GM12878 (cell line): ENCODE results near the gene DYSF. TPM values are rescaled to one million over a fixed set of nuclear protein-coding genes. Genes with fewer than 3 reads are reported as not detected.

Experiments
- ATAC-seq: fragments of 200-7000 bp; cut with Tn5 transposase; 3 replicates; pipeline ENCODE4 v1.9.1; 2020; ENCODE audit warnings: mild to moderate bottlenecking, moderate library complexity
- BruUV-seq: library from RNA; stranded (reverse); fragments of 400-500 nt; replicated peaks from 2 replicates; lab custom pipeline; 2021; lab: Mats Ljungman, UMichigan
- CTCF ChIA-PET: fragments of 300-600 bp; sonication (Branson Sonifier 250); formaldehyde crosslinking; extraction: SDS; loops from one replicate; lab custom pipeline; 2021; ENCODE audit warnings: inconsistent platforms; lab: Yijun Ruan, JAX
- POLR2A ChIA-PET: fragments of 350-600 bp; formaldehyde crosslinking; extraction: SDS; loops from one replicate; lab custom pipeline; 2021; ENCODE audit warnings: inconsistent platforms; lab: Charles Lee
- RAD21 ChIA-PET: fragments of 300-600 bp; sonication (Branson Sonifier 250); formaldehyde crosslinking; loops from one replicate; lab custom pipeline; 2023; ENCODE audit warnings: antibody characterized with exemption; ENCODE audit not compliant: unreplicated experiment; lab: Charles Lee
- SMC1A ChIA-PET: fragments of 300-600 bp; sonication (Branson Sonifier 250); formaldehyde crosslinking; loops from one replicate; lab custom pipeline; 2023; ENCODE audit not compliant: unreplicated experiment, uncharacterized antibody; lab: Charles Lee
- DNase-seq: peaks from one replicate; pipeline ENCODE4 v3.0.0-alpha.2; 2011; ENCODE audit warnings: low read depth, low spot score
- FAIRE-seq: peaks from 3 replicates; lab custom pipeline; 2011; peaks lifted over from hg19 to GRCh38; lab: Jason Lieb, UNC
- H2AFZ ChIP-seq: 2 replicates; pipeline ENCODE4 v1.6.0; 2011; ENCODE audit warnings: low read depth, low read length, control low read depth; ENCODE audit not compliant: control insufficient read depth
- H3K27ac ChIP-seq: 2 replicates; pipeline ENCODE4 v1.5.1; 2011; ENCODE audit warnings: control low read depth; ENCODE audit not compliant: control insufficient read depth, insufficient read depth
- H3K27me3 ChIP-seq, 2 experiments: replicated peaks in 1 of 2; 2 replicates each; pipeline versions ENCODE4 v1.6.0 to v1.6.1; 2011; ENCODE audit warnings: low read length in 1 of 2; ENCODE audit not compliant: control insufficient read depth in 2 of 2, insufficient read depth in 2 of 2
- H3K36me3 ChIP-seq, 2 experiments: 2 replicates each; pipeline ENCODE4 v1.5.1; 2011; ENCODE audit warnings: low read length in 1 of 2; ENCODE audit not compliant: control insufficient read depth in 2 of 2, insufficient read depth in 2 of 2
- H3K4me1 ChIP-seq: 2 replicates; pipeline ENCODE4 v1.6.1; 2011; ENCODE audit warnings: mild to moderate bottlenecking, low read length, moderate library complexity, mixed read lengths; ENCODE audit not compliant: control insufficient read depth, insufficient read depth
- H3K4me2 ChIP-seq: 2 replicates; pipeline ENCODE4 v1.6.0; 2011; ENCODE audit warnings: control low read depth; ENCODE audit not compliant: control insufficient read depth, insufficient read depth
- H3K4me3 ChIP-seq: fragments of 200-600 bp; sonication (generic); 2 replicates; pipeline ENCODE4 v1.5.1; 2016
- H3K79me2 ChIP-seq: 2 replicates; pipeline ENCODE4 v1.6.0; 2011; ENCODE audit warnings: low read length; ENCODE audit not compliant: control insufficient read depth, insufficient read depth
- H3K9ac ChIP-seq: 2 replicates; pipeline ENCODE4 v1.8.0; 2011; ENCODE audit warnings: low read length, control low read depth, mixed read lengths; ENCODE audit not compliant: control insufficient read depth, insufficient read depth
- H3K9me3 ChIP-seq: replicated peaks from 3 replicates; pipeline ENCODE4 v1.5.1; 2011; ENCODE audit warnings: mild to moderate bottlenecking, low read length; ENCODE audit not compliant: control insufficient read depth, insufficient read depth
- H4K20me1 ChIP-seq: 2 replicates; pipeline ENCODE4 v1.6.0; 2011; ENCODE audit not compliant: control insufficient read depth, insufficient read depth
- BCLAF1 ChIP-seq: fragments of 450-650 bp; IDR thresholded peaks from 2 replicates; pipeline ENCODE4 v1.6.1; 2017; ENCODE audit warnings: antibody characterized with exemption, mild to moderate bottlenecking, moderate library complexity
- E2F4 ChIP-seq: IDR thresholded peaks from 2 replicates; pipeline ENCODE4 v1.6.1; 2012; ENCODE audit warnings: low read depth, low read length, improper control_type of control experiment
- FOXK2 ChIP-seq: fragments of 450-650 bp; IDR thresholded peaks from 2 replicates; pipeline ENCODE4 v1.6.1; 2017; ENCODE audit warnings: mild to moderate bottlenecking, moderate library complexity
- NR2C1 ChIP-seq: fragments of 450-650 bp; IDR thresholded peaks from 2 replicates; pipeline ENCODE4 v1.6.1; 2017; ENCODE audit warnings: antibody characterized with exemption, mild to moderate bottlenecking, moderate library complexity
- RUNX3 ChIP-seq: IDR thresholded peaks from 2 replicates; pipeline ENCODE4 v1.6.1; 2012; ENCODE audit warnings: low read length, inconsistent platforms
- ZBTB33 ChIP-seq: fragments of 450-650 bp; IDR thresholded peaks from 2 replicates; pipeline ENCODE4 v1.6.1; 2017; ENCODE audit warnings: mild to moderate bottlenecking
- WGBS: methylation state at CpG from one replicate; pipeline ENCODE4 v1.1.6; 2016; ENCODE audit warnings: low lambda C conversion rate; ENCODE audit not compliant: insufficient replicate concordance, insufficient coverage; ENCODE audit errors: missing lambda C conversion rate; 5-methylcytosine and 5-hydroxymethylcytosine counted together
- in situ Hi-C: fragments of 300-500 bp; cut with MboI; formaldehyde crosslinking; loops from 9 replicates; pipeline ENCODE4 v1.14.3; 2018; ENCODE audit warnings: mixed read lengths
- intact Hi-C: fragments of 100-400 bp; cut with micrococcal nuclease; formaldehyde crosslinking; loops from one replicate; pipeline ENCODE4 v1.14.2; 2022; ENCODE audit not compliant: unreplicated experiment
- polyA plus RNA-seq, 11 experiments: library from polyadenylated mRNA; depleted of rRNA in 4 of 11; unstranded in 6 of 11; stranded (reverse) in 5 of 11; fragments of >200 nt; fragmentation: Nextera tagmentation in 4 of 11; fragmentation: Illumina TruSeq in 1 of 11; extraction: Ambion mirVana in 4 of 11; extraction: Trizol in 1 of 11; gene quantifications; 1 replicate in 1 of 11; 2 replicates in 10 of 11; pipeline versions ENCODE4 v1.2.1 to v1.2.3, GENCODE V29; 2011 to 2016; ENCODE audit warnings: inconsistent platforms in 2 of 11, missing spikeins in 2 of 11, low read depth in 1 of 11
- total RNA-seq, 4 experiments: library from RNA; depleted of rRNA in 3 of 4; stranded (reverse); fragments of >200 nt in 3 of 4; fragmentation: Illumina TruSeq in 1 of 4; extraction: Trizol in 1 of 4; gene quantifications; 2 replicates each; pipeline versions ENCODE4 v1.2.1 to v1.2.3, GENCODE V29; 2013 to 2021

DYSF gene
- total and polyA plus RNA-seq, 10 of the 15 experiments (the other 5 are each of a cell fraction or from before 2014, with no cell fraction given), result under 0.01 to 0.15 (median 0.03) TPM; not detected in 7

- 55% methylated on average over 14 of the region's 14 CpGs for WGBS
- Histone ChIP-seq H3K9me3 (no peaks in the 10 kb centered on the region; the same call in 2 of the 3 replicates), H3K36me3 (no peaks in the 10 kb centered on the region), H3K4me1 (no peaks in the 10 kb centered on the region), H3K27ac (no peak overlapping the region), H3K9ac (no peak overlapping the region), H2AFZ (no peak overlapping the region), H3K79me2 (no peaks in the 10 kb centered on the region), H3K4me3 (no peak overlapping the region), H3K27me3 (no peaks in the 10 kb centered on the region; a peak in 1 of 4 replicates), H4K20me1 (no peaks in the 10 kb centered on the region), H3K4me2 (no peak overlapping the region)
- POLR2A ChIA-PET, result no interaction called here
- in situ Hi-C loops, result no loop called here
- TF ChIP-seq NR2C1 (no peak), FOXK2 (no peak), BCLAF1 (no peak), ZBTB33 (no peak), E2F4 (no peak), RUNX3 (no peak)
- FAIRE-seq (no peak), ATAC-seq (no peak), DNase-seq (no peak)
- no TSS peak for BruUV-seq
- CTCF ChIA-PET, result no interaction called here
- intact Hi-C loops, result no loop called here
- RAD21 ChIA-PET, result no interaction called here
- SMC1A ChIA-PET, result no interaction called here
Observed at GRCh38 chr2:71568103-71568502, 114.7 kb downstream of the DYSF start.
